GM23338 (cell line): ENCODE data around the gene CELSR1.

Experiments used
- EZH2 ChIP-seq: fragments of 200-600 bp; sonication (generic); IDR thresholded peaks from one replicate; pipeline ENCODE4 v1.8.0; 2017; ENCODE audit warnings: antibody characterized with exemption, mild to moderate bottlenecking, low read depth; ENCODE audit not compliant: unreplicated experiment
- EZH2phosphoT487 ChIP-seq: fragments of 200-600 bp; sonication (generic); IDR thresholded peaks from one replicate; pipeline ENCODE4 v1.8.1; 2018; ENCODE audit warnings: antibody characterized with exemption; ENCODE audit not compliant: unreplicated experiment
- POLR2AphosphoS5 ChIP-seq: IDR thresholded peaks from 2 replicates; pipeline ENCODE4 v1.6.1; 2016; ENCODE audit warnings: antibody characterized with exemption, low read depth
- REST ChIP-seq: IDR thresholded peaks from one replicate; pipeline ENCODE4 v1.6.1; 2018; ENCODE audit warnings: antibody characterized with exemption; ENCODE audit not compliant: unreplicated experiment
- TF ChIP-seq, protein P1 (sequence below), 2 experiments: fragments of 200-600 bp in 1 of 2; sonication (generic) in 1 of 2; conservative IDR thresholded peaks; 2 replicates each; pipeline versions ENCODE4 v1.5.1 to v1.6.1; 2016 to 2017; ENCODE audit warnings: antibody characterized with exemption in 2 of 2, low read depth in 2 of 2, mild to moderate bottlenecking in 2 of 2, moderate library complexity in 1 of 2

GRCh38 chr22:46577368-46578249 is 40.2 kb upstream of the CELSR1 start:
- TF ChIP-seq, protein P1, sequence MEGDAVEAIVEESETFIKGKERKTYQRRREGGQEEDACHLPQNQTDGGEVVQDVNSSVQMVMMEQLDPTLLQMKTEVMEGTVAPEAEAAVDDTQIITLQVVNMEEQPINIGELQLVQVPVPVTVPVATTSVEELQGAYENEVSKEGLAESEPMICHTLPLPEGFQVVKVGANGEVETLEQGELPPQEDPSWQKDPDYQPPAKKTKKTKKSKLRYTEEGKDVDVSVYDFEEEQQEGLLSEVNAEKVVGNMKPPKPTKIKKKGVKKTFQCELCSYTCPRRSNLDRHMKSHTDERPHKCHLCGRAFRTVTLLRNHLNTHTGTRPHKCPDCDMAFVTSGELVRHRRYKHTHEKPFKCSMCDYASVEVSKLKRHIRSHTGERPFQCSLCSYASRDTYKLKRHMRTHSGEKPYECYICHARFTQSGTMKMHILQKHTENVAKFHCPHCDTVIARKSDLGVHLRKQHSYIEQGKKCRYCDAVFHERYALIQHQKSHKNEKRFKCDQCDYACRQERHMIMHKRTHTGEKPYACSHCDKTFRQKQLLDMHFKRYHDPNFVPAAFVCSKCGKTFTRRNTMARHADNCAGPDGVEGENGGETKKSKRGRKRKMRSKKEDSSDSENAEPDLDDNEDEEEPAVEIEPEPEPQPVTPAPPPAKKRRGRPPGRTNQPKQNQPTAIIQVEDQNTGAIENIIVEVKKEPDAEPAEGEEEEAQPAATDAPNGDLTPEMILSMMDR (conservative IDR thresholded peaks at IDR 0.05; ENCODE audit: low read depth in 2 of 2) = no peak
- no peak for TF ChIP-seq REST
- TF ChIP-seq EZH2phosphoT487 = no peak
- no peak for TF ChIP-seq POLR2AphosphoS5
- TF ChIP-seq EZH2 = no peak
